NCI-H345 treated with DMSO at 0.1 percent for 48 hours (cell line): ENCODE measurements around the gene ARFGEF2.
"Not testable (repeated sequence)": the region's sequence is repeated elsewhere in the genome, so short reads cannot be mapped to it uniquely, and the experiment has no call there.

Experiments used
- DNase-seq: peaks from one replicate; lab custom pipeline; 2025; ENCODE audit not compliant: unreplicated experiment; lab: John Stamatoyannopoulos, UW

ARFGEF2 gene

DNA sequence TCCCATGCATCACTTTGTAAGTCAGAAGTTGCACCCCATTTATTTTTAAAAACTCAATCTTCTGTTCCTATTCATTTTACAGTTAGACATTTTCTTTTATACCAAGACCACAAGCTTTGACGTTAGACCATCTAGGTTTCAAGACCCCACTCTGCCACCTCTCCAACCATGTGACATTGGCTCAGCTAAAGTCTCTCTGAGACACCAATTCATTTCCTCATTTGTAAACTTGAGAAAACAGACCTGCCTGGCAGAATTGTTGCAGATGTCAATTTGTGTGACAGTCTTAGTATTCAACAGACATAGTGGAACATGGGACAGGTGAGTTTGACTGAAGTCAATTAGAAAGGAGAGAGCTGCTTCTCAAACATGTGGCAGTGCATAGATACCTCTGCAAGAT, 69.0 kb downstream of the ARFGEF2 start:
- no peak for DNase-seq

DNA sequence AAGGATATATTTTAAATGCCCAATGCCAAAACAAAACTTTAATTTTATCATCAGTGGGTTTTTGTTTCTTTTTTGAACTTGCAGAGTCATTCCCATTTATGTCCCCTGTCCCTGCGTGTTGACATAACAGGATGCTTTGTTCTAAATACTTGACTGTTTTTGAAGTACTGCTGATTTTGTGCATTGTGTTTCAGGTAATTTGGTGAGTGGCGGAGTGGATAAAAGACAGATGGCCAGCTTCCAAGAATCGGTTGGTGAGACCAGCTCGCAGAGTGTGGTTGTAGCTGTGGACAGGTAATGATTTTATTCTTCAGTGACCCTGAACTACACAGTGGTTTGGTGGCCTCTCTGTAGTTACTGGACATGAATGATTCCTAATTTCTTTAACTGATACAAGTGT, 74.1 kb downstream of the ARFGEF2 start:
- DNase-seq: peak; percentile 94

DNA sequence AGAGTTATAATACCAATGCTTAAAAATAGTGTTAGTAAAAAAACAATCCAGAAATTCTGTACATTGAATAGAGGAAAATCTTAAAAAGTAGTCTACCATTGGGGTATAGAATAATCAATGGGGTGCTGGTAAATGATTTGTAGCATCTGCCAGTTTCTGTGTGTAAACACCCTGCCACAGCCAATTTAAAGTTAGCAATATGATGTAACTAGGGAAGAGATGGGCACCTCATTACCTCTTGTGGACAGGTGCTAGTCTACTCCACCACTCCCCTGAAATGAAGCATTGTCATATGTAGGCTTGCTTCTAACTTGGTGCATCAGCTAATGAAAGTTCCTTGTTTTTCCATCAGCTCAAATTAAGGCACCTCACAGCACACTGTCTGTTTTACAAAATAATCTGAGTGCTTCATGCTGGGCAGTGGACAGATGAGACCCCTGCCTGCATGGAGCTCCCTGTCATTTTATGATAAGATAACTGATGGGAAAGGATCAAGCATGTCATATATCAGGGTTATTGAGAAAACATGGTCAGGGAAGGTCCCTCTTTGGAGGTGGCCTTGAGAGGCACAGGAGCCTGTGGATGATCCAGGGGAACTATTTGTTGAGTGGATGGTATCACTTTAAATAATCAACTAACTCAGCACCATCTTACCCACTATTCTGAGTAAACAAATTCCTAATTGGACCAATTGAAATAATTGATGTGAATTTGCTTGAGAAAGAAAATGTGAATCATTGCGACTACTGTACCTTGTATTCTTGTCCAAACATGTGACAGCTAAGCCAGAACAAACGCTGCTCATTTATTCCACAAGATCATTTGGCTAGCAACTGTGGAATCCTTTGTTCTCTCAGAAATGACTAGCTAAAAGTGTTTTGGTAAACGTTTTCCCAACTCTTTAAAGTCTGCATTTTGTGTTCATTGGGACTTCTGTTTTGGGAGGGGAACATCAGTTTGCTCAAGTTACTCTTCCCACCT, 78.7 kb downstream of the ARFGEF2 start:
- peak; percentile 61 for DNase-seq

DNA sequence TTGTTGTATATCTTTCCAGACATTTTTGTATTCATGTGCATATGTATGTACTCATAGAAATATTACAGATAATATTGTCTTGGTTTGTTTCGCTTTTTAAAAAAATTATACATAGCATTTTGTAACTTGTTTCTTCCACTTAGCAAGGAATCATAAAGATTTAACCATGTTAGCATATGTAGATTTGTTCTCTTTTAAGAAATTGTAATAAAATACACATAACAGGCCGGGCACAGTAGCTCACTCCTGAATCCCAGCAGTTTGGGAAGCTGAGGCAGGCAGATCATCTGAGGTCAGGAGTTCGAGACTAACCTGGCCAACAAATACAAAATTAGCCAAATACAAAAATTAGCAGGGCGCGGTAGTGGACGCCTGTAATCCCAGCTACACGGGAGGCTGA, 80.2 kb downstream of the ARFGEF2 start:
- no peak for DNase-seq

DNA sequence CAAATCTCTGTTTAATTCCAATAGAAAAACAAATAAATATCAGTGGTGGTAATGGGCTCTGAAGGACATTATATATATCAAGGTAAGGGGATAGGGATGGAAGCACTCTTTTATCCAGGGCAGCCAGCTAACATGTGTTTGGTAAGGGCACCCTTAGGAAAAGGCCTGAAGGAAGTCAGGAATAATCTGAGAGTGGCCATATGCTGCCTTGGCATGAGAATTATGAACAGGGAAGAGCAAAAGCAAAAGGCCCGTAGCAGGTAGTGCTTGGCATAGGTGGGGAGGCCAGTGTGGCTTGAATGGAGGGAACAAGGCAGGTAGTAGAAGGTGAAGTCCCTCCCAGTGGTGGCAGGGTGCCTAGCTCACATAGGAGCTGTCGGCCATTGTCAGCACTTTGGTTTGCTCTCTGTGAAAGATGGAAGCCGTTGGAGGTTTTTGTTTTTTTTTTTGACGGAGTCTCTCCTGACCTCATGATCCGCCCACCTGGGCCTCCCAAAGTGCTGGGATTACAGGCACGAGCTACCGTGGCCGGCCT, 85.0 kb downstream of the ARFGEF2 start:
- DNase-seq: no peak

DNA sequence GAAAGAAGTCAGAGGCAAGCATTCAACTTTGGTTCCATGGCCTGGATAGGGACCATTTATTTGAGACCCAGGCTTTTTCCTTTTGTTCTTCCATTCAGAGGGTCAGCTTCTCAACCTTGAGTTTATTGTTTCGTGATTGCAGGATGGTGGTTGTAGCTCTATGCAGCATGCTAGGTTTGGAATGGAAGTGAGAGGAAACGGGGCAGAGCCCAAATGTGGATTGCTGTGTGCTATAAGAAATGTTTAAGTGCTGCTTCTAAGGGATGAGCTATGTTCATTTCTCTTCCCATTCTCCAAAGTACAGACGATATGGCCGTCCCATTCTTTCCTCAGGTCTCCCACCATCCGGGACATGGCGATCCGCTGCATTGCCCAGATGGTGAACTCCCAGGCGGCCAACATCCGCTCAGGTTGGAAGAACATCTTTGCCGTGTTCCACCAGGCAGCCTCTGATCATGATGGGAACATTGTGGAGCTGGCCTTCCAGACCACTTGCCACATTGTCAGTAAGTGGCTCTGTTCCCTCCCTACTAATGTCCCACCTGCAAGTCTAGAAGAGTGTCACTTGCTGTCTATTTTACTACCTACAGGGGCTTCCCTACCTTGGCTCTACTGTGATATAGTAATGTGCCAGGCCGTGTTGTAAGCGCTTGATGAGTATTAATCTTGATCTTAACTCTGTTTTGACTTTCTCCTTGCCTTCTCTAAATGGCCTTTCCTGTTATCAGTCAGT, 88.6 kb downstream of the ARFGEF2 start:
- no peak for DNase-seq

DNA sequence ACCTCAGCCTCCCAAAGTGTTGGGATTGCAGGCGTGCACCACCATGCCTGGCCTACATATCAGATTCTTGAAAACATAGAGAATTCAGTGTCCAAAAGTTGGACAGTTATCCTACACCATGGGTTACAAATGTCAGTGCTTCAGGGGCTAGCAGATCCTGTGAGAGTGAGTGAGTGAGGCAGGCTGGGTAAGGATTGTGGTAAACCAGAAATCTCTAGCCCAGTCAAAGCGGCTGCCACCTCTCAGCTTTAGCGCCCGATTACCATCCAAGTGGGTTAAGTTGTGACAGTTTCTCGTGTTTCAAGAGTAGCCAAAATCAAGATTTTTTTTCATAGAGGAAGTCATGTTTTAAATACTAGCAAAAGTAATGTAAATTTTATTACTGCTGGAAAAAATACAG, 102.7 kb downstream of the ARFGEF2 start:
- DNase-seq: no peak

DNA sequence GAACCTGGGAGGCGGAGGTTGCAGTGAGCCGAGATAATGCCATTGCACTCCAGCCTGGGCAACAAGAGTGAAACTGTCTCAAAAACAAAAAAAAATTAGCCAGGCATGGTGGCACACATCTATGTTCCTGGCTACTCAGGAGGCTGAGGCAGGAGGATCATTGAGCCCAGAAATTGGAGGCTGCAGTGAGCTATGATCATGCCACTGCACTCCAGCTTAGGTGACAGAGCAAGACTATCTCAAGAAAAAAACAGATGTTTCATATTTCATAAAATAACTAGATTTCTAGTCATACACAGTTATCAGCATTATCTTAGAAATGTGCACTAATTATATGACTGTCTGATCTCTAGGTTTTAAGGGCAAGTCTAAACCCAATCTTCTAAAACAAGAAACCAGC, 106.7 kb downstream of the ARFGEF2 start:
- not testable (repeated sequence) for DNase-seq

DNA sequence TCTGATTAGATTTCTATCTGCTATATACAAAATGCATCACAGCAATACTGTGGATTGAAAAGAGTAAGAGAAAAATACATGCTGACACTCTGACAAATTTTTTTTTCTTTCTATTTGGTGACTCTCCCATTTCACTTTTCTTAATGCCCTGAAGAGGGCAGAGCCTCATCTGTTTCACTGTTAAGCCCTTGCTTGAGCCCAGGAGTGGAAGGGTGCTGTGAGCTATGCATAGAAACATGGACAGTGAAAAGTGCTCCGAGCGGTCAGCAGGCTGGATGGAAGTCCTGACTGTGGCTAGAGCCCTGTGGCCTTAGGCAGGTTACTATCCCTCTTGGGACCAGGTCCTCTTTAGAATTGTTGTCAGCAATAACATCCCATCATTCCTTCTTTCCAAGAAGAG, 107.2 kb downstream of the ARFGEF2 start:
- DNase-seq: no peak

DNA sequence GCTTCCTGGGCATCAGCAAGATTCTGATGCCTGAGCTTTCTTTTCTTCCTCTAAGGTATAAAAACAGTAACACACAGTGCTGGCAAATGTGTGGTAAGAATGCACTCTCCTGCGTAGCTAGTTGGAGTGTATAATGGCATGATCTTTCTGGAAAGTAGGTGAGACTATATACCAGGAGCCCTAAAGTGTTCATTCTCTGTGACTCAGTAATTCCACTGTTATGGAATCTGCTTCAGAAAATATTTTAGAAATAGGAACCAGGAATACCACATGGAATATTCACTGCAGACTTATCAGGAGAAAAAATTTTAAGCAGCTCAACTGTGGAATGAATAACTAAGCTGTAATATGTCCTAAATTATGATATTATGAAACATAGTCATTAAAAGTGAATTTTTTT, 107.7 kb downstream of the ARFGEF2 start:
- no peak for DNase-seq

DNA sequence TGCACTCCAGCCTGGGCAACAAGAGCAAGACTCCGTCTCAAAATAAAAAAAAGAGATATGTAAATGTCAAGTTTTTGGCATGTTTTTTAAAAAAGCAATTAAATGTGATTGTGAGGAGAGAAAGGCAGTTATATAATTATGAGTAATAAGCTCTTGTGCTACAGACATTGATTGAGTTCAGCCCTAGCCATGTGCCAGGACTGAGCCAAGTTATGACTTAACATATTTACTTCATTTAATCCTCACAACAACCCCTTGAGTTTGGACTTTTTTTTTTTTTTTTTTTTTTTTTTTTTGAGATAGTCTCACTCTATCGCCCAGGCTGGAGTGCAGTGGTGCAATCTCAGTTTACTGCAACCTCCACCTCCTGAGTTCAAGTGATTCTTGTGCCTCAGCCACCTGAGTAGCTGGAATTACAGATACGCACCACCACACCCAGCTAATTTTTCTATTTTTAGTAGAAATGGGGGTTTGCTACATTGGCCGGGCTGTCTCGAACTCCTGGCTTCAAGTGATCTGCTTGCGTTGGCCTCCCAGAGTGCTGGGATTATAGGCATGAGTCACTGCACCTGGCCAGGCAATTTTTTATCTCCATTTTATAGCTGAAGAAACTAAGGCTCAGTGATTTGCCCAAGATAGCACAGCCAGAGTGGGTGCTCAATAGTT, 109.6 kb downstream of the ARFGEF2 start:
- DNase-seq: no peak

DNA sequence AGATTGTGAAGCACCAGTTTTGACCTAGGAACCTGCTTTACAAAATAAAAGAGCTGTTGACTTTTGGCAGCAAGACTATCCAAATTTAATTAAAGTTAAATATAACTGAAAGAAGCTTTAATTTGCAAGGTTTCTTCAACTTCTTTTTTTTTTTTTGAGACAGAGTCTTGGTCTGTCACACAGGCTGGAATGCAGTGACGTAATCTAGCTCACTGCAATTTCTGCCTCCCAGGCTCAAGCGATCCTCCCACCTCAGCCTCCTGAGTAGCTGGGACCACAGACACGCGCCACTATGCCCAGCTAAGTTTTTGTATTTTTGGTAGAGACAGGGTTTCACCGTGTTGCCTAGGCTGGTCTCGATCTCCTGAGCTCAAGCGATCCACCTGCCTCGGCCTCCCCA, 110.9 kb downstream of the ARFGEF2 start:
- DNase-seq: no peak

DNA sequence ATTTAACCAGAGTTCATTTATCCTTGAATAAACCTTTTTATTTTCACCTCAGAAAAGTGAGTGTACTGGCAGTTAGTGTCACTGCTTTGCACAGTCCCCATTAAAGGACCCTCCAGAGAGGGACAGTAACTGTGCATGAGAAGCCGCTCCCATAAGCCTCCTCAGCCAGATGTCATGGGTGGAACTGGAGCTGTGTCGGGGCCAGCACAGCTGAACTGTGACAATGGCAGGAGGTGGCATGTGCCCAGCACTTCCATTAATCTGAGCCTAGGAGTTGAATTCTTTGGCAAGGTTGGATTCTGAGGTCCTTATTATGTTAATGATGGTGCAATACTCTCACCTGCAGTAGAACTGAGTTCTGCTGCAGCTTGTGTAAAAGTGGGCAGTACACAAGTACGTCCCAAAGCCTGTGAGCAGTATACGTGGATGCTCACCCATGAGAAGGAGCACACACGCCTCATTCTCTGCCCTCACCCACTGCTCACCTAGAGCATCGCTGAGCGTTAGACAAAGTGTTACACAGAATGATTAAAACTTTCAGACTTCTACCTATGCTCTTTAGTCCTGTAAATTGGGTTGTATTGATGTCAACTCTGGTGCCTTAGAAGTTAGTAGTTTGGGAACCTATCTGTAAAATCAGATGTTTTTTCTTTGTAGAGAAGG, 112.7 kb downstream of the ARFGEF2 start:
- DNase-seq: no peak

DNA sequence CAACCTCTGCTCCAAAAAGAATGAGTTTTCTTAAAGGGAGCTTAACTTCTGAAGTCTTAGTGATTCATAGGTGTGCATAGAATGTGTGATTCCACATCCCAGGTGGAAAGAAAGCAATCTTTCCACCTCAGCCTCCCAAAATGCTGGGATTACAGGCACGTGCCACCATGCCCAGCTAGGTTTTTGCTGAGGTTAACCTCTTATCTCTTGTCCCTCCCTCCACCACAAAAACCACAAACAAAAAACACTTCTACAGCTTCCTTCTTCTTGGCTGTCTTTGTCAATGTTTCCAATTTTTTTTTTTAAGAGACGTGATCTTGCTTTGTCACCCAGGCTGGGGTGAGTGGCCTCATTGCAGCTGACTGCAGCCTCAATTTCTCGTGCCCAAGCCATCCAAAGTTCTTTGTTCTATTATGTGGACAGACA, 116.5 kb downstream of the ARFGEF2 start:
- DNase-seq: no peak

DNA sequence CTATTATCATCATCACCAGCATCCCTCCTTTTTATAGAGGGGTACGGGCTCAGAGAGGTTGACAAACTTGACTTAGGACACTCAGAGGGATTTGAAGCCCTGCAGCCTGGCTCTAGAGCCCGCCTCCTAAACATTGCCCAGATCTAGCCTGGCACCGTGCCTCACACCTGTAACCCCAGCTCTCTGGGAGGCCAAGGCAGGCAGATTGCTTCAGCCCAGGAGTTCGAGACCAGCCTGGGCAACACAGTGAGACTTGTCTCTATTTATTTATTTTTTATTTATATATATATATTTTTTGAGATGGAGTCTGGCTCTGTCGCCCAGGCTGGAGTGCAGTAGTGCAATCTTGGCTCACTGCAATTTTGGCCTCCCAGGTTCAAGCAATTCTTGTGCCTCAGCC, 118.3 kb downstream of the ARFGEF2 start:
- DNase-seq: no peak

DNA sequence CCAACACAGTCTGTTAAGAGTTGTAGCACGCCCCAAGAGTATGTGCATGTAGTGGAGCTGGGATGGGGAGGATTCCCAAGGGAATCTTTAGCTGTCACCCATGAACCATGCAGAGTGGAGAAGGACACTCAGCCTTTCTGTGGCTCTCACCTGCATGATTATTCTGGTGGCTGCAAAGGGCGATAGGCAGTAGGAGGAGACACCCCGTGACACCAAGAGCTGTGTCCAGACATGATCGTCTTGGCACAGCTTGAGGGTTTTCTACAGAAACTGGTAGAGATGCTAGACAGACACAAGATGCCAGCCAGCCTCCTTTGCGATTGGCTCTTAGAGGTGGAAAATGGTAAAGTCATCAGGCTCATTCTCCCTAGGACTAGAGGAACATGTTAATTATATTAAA, 121.5 kb downstream of the ARFGEF2 start:
- no peak for DNase-seq

DNA sequence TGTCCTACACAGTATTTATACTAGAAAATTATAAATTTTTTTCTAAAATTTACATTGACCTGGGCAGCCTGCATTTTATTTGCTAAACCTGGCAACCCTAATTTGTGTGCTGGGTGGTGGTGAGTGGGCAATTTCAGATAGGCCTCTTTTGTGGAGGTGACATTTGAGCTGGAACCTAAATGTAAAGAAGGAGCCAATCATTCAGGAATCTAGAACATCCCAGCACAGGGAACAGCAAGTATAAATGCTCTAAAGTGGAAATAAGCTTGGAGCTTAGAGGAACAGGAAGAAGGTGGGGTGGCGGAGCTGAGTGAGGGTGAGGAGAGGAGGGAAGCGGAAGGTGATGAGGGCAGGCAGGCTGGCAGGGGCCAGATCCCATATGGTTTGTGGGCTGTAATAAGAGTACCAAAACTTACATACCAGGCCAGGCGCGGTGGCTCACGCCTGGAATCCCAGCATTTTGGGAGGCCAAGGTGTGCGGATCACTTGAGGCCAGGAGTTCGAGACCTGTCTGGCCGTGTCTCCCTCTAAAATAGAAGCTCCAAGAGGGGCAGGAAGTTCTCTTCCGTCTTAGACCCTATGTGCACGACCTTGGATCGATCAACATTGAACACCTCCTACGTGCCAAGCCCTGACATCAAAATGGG, 124.1 kb downstream of the ARFGEF2 start:
- peak; percentile 39 for DNase-seq

DNA sequence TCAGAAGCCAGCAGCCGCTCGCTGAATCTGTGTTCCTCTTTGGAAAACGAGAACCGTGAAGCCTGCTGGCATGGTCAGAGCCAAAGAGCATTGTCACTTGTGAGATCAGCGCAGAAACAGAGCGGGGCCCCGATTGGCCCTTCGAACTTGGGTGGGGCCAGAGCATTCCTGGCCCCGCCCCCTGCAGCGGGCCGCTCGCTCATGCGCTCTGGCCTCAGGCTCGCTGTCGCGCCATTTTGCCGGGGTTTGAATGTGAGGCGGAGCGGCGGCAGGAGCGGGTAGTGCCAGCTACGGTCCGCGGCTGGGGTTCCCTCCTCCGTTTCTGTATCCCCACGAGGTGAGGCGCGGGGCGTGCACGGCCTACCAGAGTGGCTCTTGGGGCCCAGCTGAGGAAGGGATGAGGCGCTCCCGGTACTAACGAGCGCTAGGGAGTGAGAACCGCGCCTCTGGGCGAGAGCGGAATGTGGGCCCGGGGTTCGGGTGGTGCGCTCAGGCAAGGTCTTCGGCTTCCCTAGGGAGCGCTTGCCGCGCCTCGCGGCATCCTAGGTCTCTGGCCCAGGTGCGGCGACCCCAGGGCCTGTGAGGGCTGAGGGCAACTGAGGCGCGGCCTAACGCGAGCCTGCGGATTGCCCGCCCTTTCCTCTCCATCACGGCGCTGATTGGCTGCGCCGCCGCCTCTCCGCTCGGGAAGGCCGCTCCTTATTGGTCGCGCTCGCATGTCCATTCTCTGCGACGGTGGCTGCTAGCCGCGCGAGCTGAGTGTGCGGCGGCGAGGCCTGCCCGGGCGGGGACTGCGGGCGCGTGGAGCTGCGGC, 124.8 kb downstream of the ARFGEF2 start, which contains the start of gene CSE1L:
Gene CSE1L, plus strand, starts transcription at position 226 of the 814 bp plus-strand sequence. CDS start 12,152 bp downstream, outside the sequence.
- peak; percentile 92 for DNase-seq

DNA sequence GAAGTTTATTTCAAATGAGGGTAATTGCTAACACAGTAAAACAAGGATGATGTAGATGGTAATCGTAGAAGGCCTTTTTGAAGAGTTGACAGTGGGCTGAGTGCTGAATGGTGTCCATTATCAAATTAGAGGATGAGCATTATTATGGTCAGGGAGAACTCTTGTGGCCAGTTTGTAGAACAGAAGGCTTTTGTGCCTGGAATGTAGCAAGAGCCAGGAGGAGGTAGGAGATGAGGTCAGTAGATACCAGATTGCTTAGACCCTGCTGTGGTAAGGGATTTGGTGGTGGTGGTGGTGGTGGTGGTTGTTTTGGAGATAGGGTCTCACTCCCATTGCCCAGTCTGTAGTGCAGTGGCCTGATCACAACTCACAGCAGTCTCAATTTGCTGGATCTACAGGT, 130.8 kb downstream of the ARFGEF2 start:
- DNase-seq: no peak
